HG03196 (cell line): Measurements from ENCODE around the gene MAPK4.
"Not testable (repeated sequence)": the region's sequence is repeated elsewhere in the genome, so short reads cannot be mapped to it uniquely, and the experiment has no call there.

Experiments
- ATAC-seq: cut with Tn5 transposase; IDR thresholded peaks from one replicate; pipeline ENCODE4 v1.9.1; 2021; ENCODE audit not compliant: unreplicated experiment

Gene MAPK4

GRCh38 chr18:50559752-50560680, at the start of gene MAPK4:
MAPK4 (plus strand) TSS chr18:50560087; CDS start chr18:50663959, 103,872 bp downstream.
- no peak for ATAC-seq

GRCh38 chr18:50517277-50517676, 42.6 kb upstream of the MAPK4 start:
- ATAC-seq = not testable (repeated sequence)

GRCh38 chr18:50518787-50519546, 40.9 kb upstream of the MAPK4 start:
- no peak for ATAC-seq

- no peak for ATAC-seq
Measured at GRCh38 chr18:50523165-50523564, 36.7 kb upstream of the MAPK4 start.

- no peak for ATAC-seq
Measured at GRCh38 chr18:50527636-50528307, 32.1 kb upstream of the MAPK4 start.

- ATAC-seq = no peak
Measured at GRCh38 chr18:50528806-50529205, 31.1 kb upstream of the MAPK4 start.

- ATAC-seq = not testable (repeated sequence)
Measured at GRCh38 chr18:50533822-50534221, 26.1 kb upstream of the MAPK4 start.

- ATAC-seq = not testable (repeated sequence)
Measured at GRCh38 chr18:50544476-50544875, 15.4 kb upstream of the MAPK4 start.

GRCh38 chr18:50545936-50546335, 14.0 kb upstream of the MAPK4 start:
- no peak for ATAC-seq

- no peak for ATAC-seq
Measured at GRCh38 chr18:50548160-50548559, 11.7 kb upstream of the MAPK4 start.

GRCh38 chr18:50551651-50552050, 8.2 kb upstream of the MAPK4 start:
- ATAC-seq = not testable (repeated sequence)

- no peak for ATAC-seq
Measured at GRCh38 chr18:50558157-50558556, 1.7 kb upstream of the MAPK4 start.

- no peak for ATAC-seq
Measured at GRCh38 chr18:50558948-50559751, 737 bp upstream of the MAPK4 start.

- ATAC-seq = no peak
Measured at GRCh38 chr18:50560681-50561629, 1.1 kb downstream of the MAPK4 start.

- not testable (repeated sequence) for ATAC-seq
Measured at GRCh38 chr18:50562258-50562657, 2.4 kb downstream of the MAPK4 start.

- no peak for ATAC-seq
Measured at GRCh38 chr18:50562686-50563085, 2.8 kb downstream of the MAPK4 start.

- ATAC-seq = no peak
Measured at GRCh38 chr18:50563376-50563775, 3.5 kb downstream of the MAPK4 start.

- ATAC-seq = no peak
Measured at GRCh38 chr18:50569930-50570329, 10.0 kb downstream of the MAPK4 start.

GRCh38 chr18:50571606-50572005, 11.7 kb downstream of the MAPK4 start:
- no peak for ATAC-seq
